KG1 (cell line): ENCODE results near the gene MAGED2.
"Not testable (repeated sequence)": the region's sequence is repeated elsewhere in the genome, so short reads cannot be mapped to it uniquely, and the experiment has no call there.

Experiments used
- DNase-seq: peaks from one replicate; lab custom pipeline; 2025; lab: John Stamatoyannopoulos, UW

MAGED2 gene

GRCh38 chrX:54819201-54819600, 11.7 kb downstream of the MAGED2 start:
- DNase-seq, result no peak

- no peak for DNase-seq
Observed at GRCh38 chrX:54820737-54821136, 13.2 kb downstream of the MAGED2 start.

- no peak for DNase-seq
Observed at GRCh38 chrX:54821310-54821709, 13.8 kb downstream of the MAGED2 start.

GRCh38 chrX:54824195-54824594, 16.6 kb downstream of the MAGED2 start:
- no peak for DNase-seq

GRCh38 chrX:54824722-54825121, 17.2 kb downstream of the MAGED2 start:
- DNase-seq, result no peak

- no peak for DNase-seq
Observed at GRCh38 chrX:54825716-54826438, 18.3 kb downstream of the MAGED2 start.

GRCh38 chrX:54826598-54826997, 19.1 kb downstream of the MAGED2 start:
- no peak for DNase-seq

GRCh38 chrX:54838583-54838982, 31.0 kb downstream of the MAGED2 start:
- no peak for DNase-seq

- DNase-seq, result not testable (repeated sequence)
Observed at GRCh38 chrX:54841184-54841874, 33.8 kb downstream of the MAGED2 start.

GRCh38 chrX:54842607-54843006, 35.1 kb downstream of the MAGED2 start:
- DNase-seq, result no peak

GRCh38 chrX:54843050-54843449, 35.5 kb downstream of the MAGED2 start:
- DNase-seq, result no peak

GRCh38 chrX:54847700-54848099, 40.2 kb downstream of the MAGED2 start:
- not testable (repeated sequence) for DNase-seq

- no peak for DNase-seq
Observed at GRCh38 chrX:54865208-54865607, 57.7 kb downstream of the MAGED2 start.
